C4-2B (cell line): ENCODE measurements around the gene SCYL3.

Source experiments
- CTCF ChIP-seq: fragments of 450-650 bp; conservative IDR thresholded peaks from 2 replicates; pipeline ENCODE4 v1.5.1; 2017; ENCODE audit warnings: mild to moderate bottlenecking
- ZFX ChIP-seq: fragments of 450-650 bp; IDR thresholded peaks from 2 replicates; pipeline ENCODE4 v1.6.1; 2017

- no peak for TF ChIP-seq CTCF
- TF ChIP-seq ZFX, result no peak
Measured at GRCh38 chr1:169899519-169900217, 6.0 kb upstream of the SCYL3 start.
